BLaER1 (cell line): Measurements from ENCODE around the gene PLA2G5.
"Not testable (repeated sequence)": the region's sequence is repeated elsewhere in the genome, so short reads cannot be mapped to it uniquely, and the experiment has no call there.

ENCODE experiments used
- H3K27ac ChIP-seq: shearing (Covaris generic); formaldehyde crosslinking; 2 replicates; pipeline ENCODE4 v1.8.1; 2022
- H3K27me3 ChIP-seq: shearing (Covaris generic); formaldehyde crosslinking; 2 replicates; pipeline ENCODE4 v1.8.1; 2022
- H3K36me3 ChIP-seq: shearing (Covaris generic); formaldehyde crosslinking; 2 replicates; pipeline ENCODE4 v1.8.1; 2022
- H3K4me1 ChIP-seq: shearing (Covaris generic); formaldehyde crosslinking; 2 replicates; pipeline ENCODE4 v1.8.1; 2022
- H3K4me2 ChIP-seq: shearing (Covaris generic); formaldehyde crosslinking; 2 replicates; pipeline ENCODE4 v1.8.1; 2022
- H3K4me3 ChIP-seq: shearing (Covaris generic); formaldehyde crosslinking; 2 replicates; pipeline ENCODE4 v1.8.1; 2022
- H3K9ac ChIP-seq: shearing (Covaris generic); formaldehyde crosslinking; 2 replicates; pipeline ENCODE4 v1.8.1; 2022
- H3K9me3 ChIP-seq: shearing (Covaris generic); formaldehyde crosslinking; 2 replicates; pipeline ENCODE4 v1.8.1; 2022
- H4K20me1 ChIP-seq: shearing (Covaris generic); formaldehyde crosslinking; 2 replicates; pipeline ENCODE4 v1.8.1; 2022
- Cebpa-rat ChIP-seq: shearing (Covaris generic); IDR thresholded peaks from 2 replicates; pipeline ENCODE4 v1.8.1; 2022

PLA2G5 gene

GRCh38 chr1:20125100-20125499 lies 55.1 kb downstream of the PLA2G5 start:
- Histone ChIP-seq H3K9ac (no peak overlapping the region), H4K20me1 (no peaks in the 10 kb centered on the region), H3K4me2 (no peak overlapping the region), H3K27ac (no peak overlapping the region), H3K36me3 (no peaks in the 10 kb centered on the region), H3K27me3 (no peaks in the 10 kb centered on the region), H3K9me3 (peaks cover 7% of the 10 kb centered on the region; the same call in 1 of the 2 replicates), H3K4me3 (no peak overlapping the region), H3K4me1 (peaks cover 6% of the 10 kb centered on the region)
- no peak for TF ChIP-seq Cebpa-rat

- no peaks in the 10 kb centered on the region for H3K27me3 ChIP-seq
- H3K4me3 ChIP-seq = no peak overlapping the region
- no peak overlapping the region for H3K4me2 ChIP-seq
- H3K9ac ChIP-seq = no peak overlapping the region
- H3K9me3 ChIP-seq = peaks cover 7% of the 10 kb centered on the region; the same call in 1 of the 2 replicates
- no peaks in the 10 kb centered on the region for H4K20me1 ChIP-seq
- TF ChIP-seq Cebpa-rat = no peak
- H3K27ac ChIP-seq = no peak overlapping the region
- 0 out of 2 replicates have a peak, but pooled peaks cover 4% of the 10 kb centered on the region for H3K4me1 ChIP-seq
- no peaks in the 10 kb centered on the region for H3K36me3 ChIP-seq
Measured at GRCh38 chr1:20126041-20126805, 56.2 kb downstream of the PLA2G5 start.

- Histone ChIP-seq H3K27ac (no peak overlapping the region), H3K4me2 (no peak overlapping the region), H3K4me3 (no peak overlapping the region), H3K36me3 (no peaks in the 10 kb centered on the region), H3K9me3 (peaks cover 7% of the 10 kb centered on the region; the same call in 1 of the 2 replicates), H3K27me3 (no peaks in the 10 kb centered on the region), H3K4me1 (0 out of 2 replicates have a peak, but pooled peaks cover 6% of the 10 kb centered on the region), H3K9ac (no peak overlapping the region), H4K20me1 (no peaks in the 10 kb centered on the region)
- no peak for TF ChIP-seq Cebpa-rat
Measured at GRCh38 chr1:20126806-20127440, 56.9 kb downstream of the PLA2G5 start.

- H3K4me3 ChIP-seq, H3K9me3 ChIP-seq, H3K4me2 ChIP-seq, H3K4me1 ChIP-seq, H3K27me3 ChIP-seq, H3K9ac ChIP-seq, H3K27ac ChIP-seq, H3K36me3 ChIP-seq, H4K20me1 ChIP-seq: not testable (repeated sequence)
Measured at GRCh38 chr1:20130518-20130917, 60.5 kb downstream of the PLA2G5 start.

- no peaks in the 10 kb centered on the region for H3K27me3 ChIP-seq
- H3K4me2 ChIP-seq = no peak overlapping the region
- no peak for TF ChIP-seq Cebpa-rat
Measured at GRCh38 chr1:20134995-20135394, 65.0 kb downstream of the PLA2G5 start.

GRCh38 chr1:20136249-20136648 lies 66.3 kb downstream of the PLA2G5 start:
- Histone ChIP-seq H3K4me3 (no peak overlapping the region), H3K4me2 (no peak overlapping the region), H3K9me3 (no peaks in the 10 kb centered on the region), H3K36me3 (no peaks in the 10 kb centered on the region), H4K20me1 (no peaks in the 10 kb centered on the region), H3K9ac (no peak overlapping the region), H3K4me1 (peaks cover 19% of the 10 kb centered on the region), H3K27ac (no peak overlapping the region), H3K27me3 (no peaks in the 10 kb centered on the region)
- no peak for TF ChIP-seq Cebpa-rat

More at GRCh38 chr1:20134995-20135394, 65.0 kb downstream of the PLA2G5 start:
- Histone ChIP-seq H3K9me3 (0 out of 2 replicates have a peak, but pooled peaks cover under 1% of the 10 kb centered on the region), H3K4me3 (no peak overlapping the region), H3K36me3 (no peaks in the 10 kb centered on the region), H3K4me1 (peaks cover 16% of the 10 kb centered on the region), H4K20me1 (no peaks in the 10 kb centered on the region), H3K27ac (no peak overlapping the region), H3K9ac (no peak overlapping the region)

- H3K4me1 ChIP-seq = peaks cover 16% of the 10 kb centered on the region
- no peaks in the 10 kb centered on the region for H4K20me1 ChIP-seq
- no peak overlapping the region for H3K9ac ChIP-seq
- TF ChIP-seq Cebpa-rat = no peak
- H3K27me3 ChIP-seq = no peaks in the 10 kb centered on the region
- no peaks in the 10 kb centered on the region for H3K36me3 ChIP-seq
- H3K9me3 ChIP-seq = no peaks in the 10 kb centered on the region
- no peak overlapping the region for H3K4me3 ChIP-seq
- H3K4me2 ChIP-seq = no peak overlapping the region
- no peak overlapping the region for H3K27ac ChIP-seq
Measured at GRCh38 chr1:20137055-20137454, 67.1 kb downstream of the PLA2G5 start.

GRCh38 chr1:20137604-20138003 lies 67.6 kb downstream of the PLA2G5 start:
- H3K27ac ChIP-seq = no peak overlapping the region
- no peaks in the 10 kb centered on the region for H3K9me3 ChIP-seq
- H3K4me3 ChIP-seq = no peak overlapping the region
- no peaks in the 10 kb centered on the region for H4K20me1 ChIP-seq
- H3K36me3 ChIP-seq = no peaks in the 10 kb centered on the region
- H3K27me3 ChIP-seq = no peaks in the 10 kb centered on the region
- H3K4me2 ChIP-seq = no peak overlapping the region
- H3K4me1 ChIP-seq = peaks cover 16% of the 10 kb centered on the region
- no peak for TF ChIP-seq Cebpa-rat
- no peak overlapping the region for H3K9ac ChIP-seq

GRCh38 chr1:20138346-20138745 lies 68.4 kb downstream of the PLA2G5 start:
- H3K27ac ChIP-seq = no peak overlapping the region
- no peak overlapping the region for H3K4me2 ChIP-seq
- no peak for TF ChIP-seq Cebpa-rat
- no peaks in the 10 kb centered on the region for H3K36me3 ChIP-seq
- no peak overlapping the region for H3K9ac ChIP-seq
- no peaks in the 10 kb centered on the region for H3K9me3 ChIP-seq
- H3K4me1 ChIP-seq = peaks cover 16% of the 10 kb centered on the region
- no peaks in the 10 kb centered on the region for H4K20me1 ChIP-seq
- H3K4me3 ChIP-seq = no peak overlapping the region
- H3K27me3 ChIP-seq = no peaks in the 10 kb centered on the region

GRCh38 chr1:20138961-20139550 lies 69.1 kb downstream of the PLA2G5 start, which contains the start of gene PLA2G2F:
Gene PLA2G2F (plus strand): TSS chr1:20139323. CDS start chr1:20139428, 105 bp downstream.
- Histone ChIP-seq H3K27me3 (no peaks in the 10 kb centered on the region), H3K27ac (peak within 1 kb of the TSS; percentile 41), H3K4me1 (peaks cover 16% of the 10 kb centered on the region), H3K4me3 (no peak within 1 kb of the TSS), H3K9me3 (no peaks in the 10 kb centered on the region), H3K9ac (no peak within 1 kb of the TSS), H3K4me2 (peak within 1 kb of the TSS; percentile 31), H4K20me1 (no peaks in the 10 kb centered on the region), H3K36me3 (no peaks in the 10 kb centered on the region)
- no peak for TF ChIP-seq Cebpa-rat
